PC-9 (cell line): ENCODE data around the gene ANXA11. TPM values are rescaled to one million over a fixed set of nuclear protein-coding genes. Genes with fewer than 3 reads are reported as not detected.

Source experiments
- BruUV-seq: library from RNA; stranded (reverse); fragments of 400-500 nt; replicated peaks from 2 replicates; lab custom pipeline; 2021; lab: Mats Ljungman, UMichigan
- CTCF ChIA-PET: fragments of 300-600 bp; sonication (Branson Sonifier 250); formaldehyde crosslinking; loops from one replicate; lab custom pipeline; 2022; ENCODE audit warnings: antibody characterized with exemption; lab: Charles Lee
- POLR2A ChIA-PET: fragments of 300-600 bp; sonication (Branson Sonifier 250); formaldehyde crosslinking; loops from one replicate; lab custom pipeline; 2022; ENCODE audit warnings: antibody characterized with exemption; ENCODE audit not compliant: unreplicated experiment; lab: Charles Lee
- DNase-seq, 2 experiments: peaks; one replicate each; pipeline versions ENCODE4 v3.0.0 to v3.0.0-alpha.2; 2015 to 2022; ENCODE audit warnings: mixed read lengths in 1 of 2
- H2AFZ ChIP-seq: fragments of 200-600 bp; sonication (generic); 2 replicates; pipeline ENCODE4 v1.8.1; 2017; ENCODE audit warnings: antibody characterized with exemption
- H3F3A ChIP-seq: fragments of 200-600 bp; sonication (generic); 2 replicates; pipeline ENCODE4 v1.8.1; 2017; ENCODE audit warnings: antibody characterized with exemption, mild to moderate bottlenecking, low read depth; ENCODE audit not compliant: insufficient read depth
- H3K27ac ChIP-seq: fragments of 200-600 bp; sonication (generic); 2 replicates; pipeline ENCODE4 v1.6.1; 2016; ENCODE audit warnings: mixed run types
- H3K27me3 ChIP-seq: fragments of 200-600 bp; sonication (generic); 2 replicates; pipeline ENCODE4 v1.6.1; 2016; ENCODE audit warnings: low read depth, mixed run types; ENCODE audit not compliant: insufficient read depth
- H3K36me3 ChIP-seq: fragments of 200-600 bp; sonication (generic); 2 replicates; pipeline ENCODE4 v1.6.1; 2016; ENCODE audit warnings: low read depth, mixed run types
- H3K4me1 ChIP-seq: fragments of 200-600 bp; sonication (generic); replicated peaks from 2 replicates; pipeline ENCODE4 v1.6.1; 2016; ENCODE audit warnings: mixed run types; ENCODE audit not compliant: insufficient read depth
- H3K4me2 ChIP-seq: fragments of 200-600 bp; sonication (generic); 2 replicates; pipeline ENCODE4 v1.6.1; 2017; ENCODE audit warnings: mixed run types
- H3K4me3 ChIP-seq: fragments of 200-600 bp; sonication (generic); 2 replicates; pipeline ENCODE4 v1.6.1; 2016; ENCODE audit warnings: mixed run types
- H3K79me2 ChIP-seq: fragments of 200-600 bp; sonication (generic); 2 replicates; pipeline ENCODE4 v1.6.1; 2017; ENCODE audit warnings: low read depth, mixed run types
- H3K9me2 ChIP-seq: fragments of 200-600 bp; sonication (generic); 2 replicates; pipeline ENCODE4 v1.8.1; 2017; ENCODE audit warnings: mild to moderate bottlenecking; ENCODE audit not compliant: insufficient read depth
- H3K9me3 ChIP-seq: fragments of 200-600 bp; sonication (generic); 2 replicates; pipeline ENCODE4 v1.8.1; 2016; ENCODE audit warnings: low read depth; ENCODE audit not compliant: insufficient read depth
- H4K20me1 ChIP-seq: fragments of 200-600 bp; sonication (generic); 2 replicates; pipeline ENCODE4 v1.8.1; 2017; ENCODE audit not compliant: insufficient read depth
- CTCF ChIP-seq: fragments of 200-600 bp; sonication (generic); conservative IDR thresholded peaks from 2 replicates; pipeline ENCODE4 v1.6.1; 2017; ENCODE audit warnings: mixed run types, antibody characterized with exemption, mild to moderate bottlenecking, moderate library complexity
- EZH2 ChIP-seq: fragments of 200-600 bp; sonication (generic); IDR thresholded peaks from 2 replicates; pipeline ENCODE4 v1.8.0; 2017; ENCODE audit warnings: antibody characterized with exemption, low read depth
- intact Hi-C: fragments of 100-400 bp; cut with micrococcal nuclease; formaldehyde crosslinking; loops from one replicate; pipeline ENCODE4 v1.10.0; 2022; ENCODE audit not compliant: unreplicated experiment
- total RNA-seq: library from RNA; stranded (reverse); gene quantifications from 2 replicates; pipeline ENCODE4 v1.2.3, GENCODE V29; 2021

The ANXA11 gene
- total RNA-seq, 1 experiment from 2014 or later: 318 TPM

GRCh38 chr10:80104066-80104926 lies 101.0 kb downstream of the ANXA11 start:
- peaks cover 15% of the 10 kb centered on the region; the same call in 1 of the 2 replicates for H3K9me3 ChIP-seq
- no peak overlapping the region for H3K4me3 ChIP-seq
- no peaks in the 10 kb centered on the region for H3F3A ChIP-seq
- peak in 1 of 2 experiments; percentile 56 for DNase-seq
- no peak overlapping the region for H3K4me2 ChIP-seq
- no peak overlapping the region for H3K27ac ChIP-seq
- no peaks in the 10 kb centered on the region for H3K9me2 ChIP-seq
- no peaks in the 10 kb centered on the region for H3K79me2 ChIP-seq
- no peaks in the 10 kb centered on the region for H3K36me3 ChIP-seq
- peaks cover 18% of the 10 kb centered on the region for H3K4me1 ChIP-seq
- CTCF ChIA-PET: no interaction called here
- no peaks in the 10 kb centered on the region for H4K20me1 ChIP-seq
- intact Hi-C loops: no loop called here
- POLR2A ChIA-PET: no interaction called here
- BruUV-seq: no TSS peak
- no peak overlapping the region for H2AFZ ChIP-seq
- H3K27me3 ChIP-seq: no peaks in the 10 kb centered on the region
- no peak for TF ChIP-seq CTCF
- no peak for TF ChIP-seq EZH2

Other genes with a start within 250 kb of the ANXA11 start
- 30.2 and 36.6 TPM in 2 replicates for gene TMEM254, start 126.9 kb downstream of the ANXA11 start, total RNA-seq
- gene PLAC9, start 72.8 kb downstream of the ANXA11 start, total RNA-seq: 2.1 TPM in 1 of 2 replicates, not detected in the other
- not detected in 2 replicates for gene MAT1A, start 84.1 kb upstream of the ANXA11 start, total RNA-seq
- gene DYDC1, start 151.2 kb upstream of the ANXA11 start, total RNA-seq: not detected in 2 replicates
- not detected in 2 replicates for gene DYDC2, start 151.2 kb upstream of the ANXA11 start, total RNA-seq
- 88.7 and 105 TPM in 2 replicates for gene PRXL2A, start 203.0 kb upstream of the ANXA11 start, total RNA-seq
- 114 and 135 TPM in 2 replicates for gene TSPAN14, start 248.8 kb upstream of the ANXA11 start, total RNA-seq